ENCODE data around the gene ADAMTS8.
A peak's percentile ranks its signal among the peaks of the same experiment; 100 is the strongest.
"Not testable (repeated sequence)": the region's sequence is repeated elsewhere in the genome, so short reads cannot be mapped to it uniquely, and the experiment has no call there.

Gene ADAMTS8

DNA sequence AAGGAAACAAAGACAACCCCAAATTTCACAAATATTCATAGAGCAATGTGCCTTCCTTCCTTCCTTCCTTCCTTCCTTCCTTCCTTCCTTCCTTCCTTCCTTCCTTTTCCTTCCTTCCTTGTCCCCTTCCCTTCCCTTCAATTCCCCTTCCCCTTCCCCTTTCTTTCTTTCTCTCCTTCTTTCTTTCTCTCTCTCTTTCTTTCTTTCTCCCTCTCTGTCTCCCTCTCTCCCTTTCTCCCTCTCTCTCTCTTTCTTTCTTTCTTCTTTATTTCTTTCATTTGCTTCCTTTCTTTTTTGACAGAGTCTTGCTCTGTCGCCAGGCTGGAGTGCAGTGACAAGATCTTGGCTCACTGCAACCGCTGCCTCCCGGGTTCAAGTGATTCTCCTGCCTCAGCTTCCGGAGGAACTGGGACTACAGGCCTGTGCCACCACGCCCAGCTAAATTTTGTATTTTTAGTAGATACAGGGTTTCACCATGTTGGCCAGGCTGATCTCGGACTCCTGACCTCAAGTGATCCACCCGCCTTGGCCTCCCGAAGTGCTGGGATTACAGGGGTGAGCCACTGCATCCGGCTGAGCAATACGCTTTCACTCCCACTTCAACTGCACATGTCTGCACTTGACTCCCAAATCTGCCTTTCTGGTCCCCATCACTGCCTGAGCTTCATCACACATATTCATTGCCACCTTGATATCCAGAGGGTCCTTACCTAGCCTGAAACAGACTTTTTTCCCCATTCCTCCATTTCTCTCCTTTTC, 10.2 kb upstream of the ADAMTS8 start:
- DNase-seq: not testable (repeated sequence)

DNA sequence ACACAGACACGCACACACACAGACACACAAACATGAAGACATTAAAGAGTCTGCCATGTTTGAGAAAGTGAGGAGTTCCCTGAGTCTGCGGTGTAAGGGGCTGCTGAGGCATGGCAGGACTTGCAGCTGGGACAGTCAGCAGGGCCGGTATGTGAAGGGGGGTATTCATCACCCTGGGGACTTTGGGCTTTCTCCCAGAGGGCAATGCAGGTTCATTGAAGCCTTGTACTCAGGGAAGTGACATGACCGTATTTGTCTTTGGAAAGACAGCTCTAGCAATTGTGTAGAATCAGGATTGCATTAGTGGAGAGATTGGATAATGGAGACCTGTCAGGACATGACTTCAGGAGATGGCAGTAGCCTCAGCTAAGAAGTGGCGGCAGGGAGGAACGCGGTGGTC, 9.4 kb upstream of the ADAMTS8 start:
- no peak for DNase-seq

DNA sequence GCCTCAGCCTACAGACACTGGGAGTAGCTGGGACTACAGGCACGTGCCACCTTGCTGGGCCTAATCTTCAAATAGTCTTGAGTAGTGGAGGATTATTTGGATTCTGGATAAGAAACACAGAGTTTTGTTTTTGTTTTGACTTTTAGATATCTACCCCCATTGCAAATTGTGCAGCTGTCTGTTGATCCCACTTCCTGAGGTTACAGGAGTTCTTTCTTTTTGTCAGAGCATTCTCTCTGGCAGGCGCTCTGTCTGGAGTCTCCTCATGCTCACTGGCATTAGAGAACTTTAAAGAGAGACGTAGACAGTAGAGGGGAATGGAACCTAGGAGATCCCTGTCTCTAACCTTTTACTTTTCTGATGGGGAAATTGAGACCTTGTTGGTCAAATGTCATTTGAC, 7.8 kb upstream of the ADAMTS8 start:
- no peak for DNase-seq

DNA sequence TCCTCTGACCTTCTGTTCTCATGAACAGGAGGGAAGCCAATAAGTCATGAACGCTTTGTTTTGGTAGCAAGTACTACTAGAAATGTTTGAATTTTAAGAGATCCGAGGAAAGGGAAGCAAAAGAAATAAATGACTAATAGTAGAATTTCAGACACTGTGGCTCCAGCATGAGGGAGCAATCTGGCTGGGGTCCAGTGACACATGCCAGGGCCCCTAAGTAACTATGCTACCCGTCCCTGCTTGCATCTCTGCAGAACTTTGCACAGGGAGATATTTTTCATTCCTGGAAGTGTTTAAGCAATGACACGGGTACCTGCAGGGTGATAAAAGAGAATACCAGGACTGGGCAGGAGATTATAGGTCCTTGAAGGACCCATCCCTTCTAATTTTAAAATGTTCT, 7.3 kb upstream of the ADAMTS8 start:
- DNase-seq: no peak

DNA sequence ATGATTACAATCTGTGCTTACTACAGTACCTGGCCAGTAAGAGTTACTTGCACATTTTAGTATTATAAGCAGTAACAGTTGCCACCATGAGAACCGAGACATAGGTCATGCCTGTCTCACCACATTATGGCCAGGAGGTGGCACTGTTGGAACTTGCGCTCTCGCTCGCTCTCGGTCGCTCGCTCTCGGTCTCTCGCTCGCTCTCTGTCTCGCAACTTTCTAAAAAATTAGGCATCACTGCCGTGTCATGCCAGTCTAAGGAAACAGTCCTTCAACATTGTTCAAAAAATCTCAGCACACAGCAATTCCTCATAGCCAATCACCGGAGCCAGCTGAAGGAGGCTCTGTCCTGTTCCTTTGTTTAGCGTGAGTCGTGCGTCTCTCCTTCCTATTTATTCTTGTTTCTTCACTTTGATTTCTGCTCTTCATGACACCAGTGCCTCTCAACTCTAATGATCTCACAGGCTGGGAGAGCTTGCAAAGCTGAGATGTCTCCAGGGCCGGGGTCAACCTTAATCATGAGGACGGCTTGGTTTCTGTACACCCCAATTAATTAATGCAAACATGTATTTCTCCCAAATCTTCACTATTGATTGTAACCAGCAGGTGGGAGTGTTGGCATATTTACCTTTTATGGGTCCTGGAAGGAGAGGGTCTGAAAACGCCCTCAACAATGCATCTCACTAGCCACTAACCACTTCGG, 6.3 kb upstream of the ADAMTS8 start:
- DNase-seq: peak; percentile 24 to 69 (median 43)

DNA sequence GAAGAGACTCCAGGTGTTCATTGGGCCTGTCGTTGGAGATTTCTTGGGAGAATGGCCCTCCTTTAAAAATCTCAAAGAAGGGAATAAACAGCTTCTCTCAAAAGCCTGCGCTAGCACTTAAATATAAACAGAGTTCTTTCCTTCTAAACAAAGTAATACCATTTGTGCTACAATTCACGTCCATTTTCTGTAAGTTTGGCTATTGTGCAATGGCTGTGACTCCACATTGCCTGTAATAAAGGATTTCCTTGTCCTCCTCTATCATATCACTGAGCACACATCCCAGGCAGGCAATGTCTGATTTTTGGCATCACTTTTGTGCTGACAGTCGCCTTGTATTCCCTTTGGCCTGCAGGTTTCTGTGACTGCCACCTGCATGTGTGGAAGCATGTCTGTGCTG, 4.9 kb upstream of the ADAMTS8 start:
- no peak for DNase-seq

DNA sequence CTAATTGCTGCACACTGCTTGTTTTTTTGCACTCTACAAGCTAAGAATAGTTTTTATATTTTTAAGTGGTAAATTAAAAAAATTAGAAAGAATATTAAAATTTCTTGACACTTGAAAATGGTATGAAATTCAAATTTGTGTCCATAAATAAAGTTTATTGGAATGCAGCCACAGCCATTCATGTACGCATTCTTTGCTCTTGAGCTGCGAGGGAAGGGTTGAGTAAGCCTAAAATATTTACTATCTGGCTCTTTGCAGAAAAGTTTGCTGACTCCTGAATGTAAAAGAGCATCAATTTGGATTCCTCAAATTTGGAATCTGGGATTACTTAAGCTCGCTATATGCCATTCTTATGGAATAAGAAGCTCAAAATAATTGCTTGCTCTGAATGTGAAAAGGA, 3.4 kb upstream of the ADAMTS8 start:
- no peak for DNase-seq

DNA sequence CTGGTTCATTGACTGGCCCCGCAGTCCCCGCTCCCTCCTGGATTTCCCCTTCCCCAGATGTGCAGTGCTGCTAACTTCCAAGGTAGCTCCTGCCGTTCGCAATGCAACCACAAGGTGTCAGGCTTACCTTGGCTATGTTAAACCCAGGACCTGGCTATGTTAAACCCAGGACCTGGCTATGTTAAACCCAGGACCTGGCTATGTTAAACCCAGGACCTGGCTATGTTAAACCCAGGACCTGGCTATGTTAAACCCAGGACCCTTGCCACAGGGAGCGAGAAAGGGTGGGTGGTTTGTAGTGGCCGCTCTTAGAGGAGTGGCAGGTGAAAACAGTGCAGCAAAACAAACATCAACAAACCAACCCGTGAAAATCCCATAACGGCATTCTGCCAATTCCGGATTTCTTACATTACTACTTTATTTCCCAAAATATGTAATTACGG, 2.9 kb upstream of the ADAMTS8 start:
- DNase-seq: peak; percentile 18 to 58 (median 46)

DNA sequence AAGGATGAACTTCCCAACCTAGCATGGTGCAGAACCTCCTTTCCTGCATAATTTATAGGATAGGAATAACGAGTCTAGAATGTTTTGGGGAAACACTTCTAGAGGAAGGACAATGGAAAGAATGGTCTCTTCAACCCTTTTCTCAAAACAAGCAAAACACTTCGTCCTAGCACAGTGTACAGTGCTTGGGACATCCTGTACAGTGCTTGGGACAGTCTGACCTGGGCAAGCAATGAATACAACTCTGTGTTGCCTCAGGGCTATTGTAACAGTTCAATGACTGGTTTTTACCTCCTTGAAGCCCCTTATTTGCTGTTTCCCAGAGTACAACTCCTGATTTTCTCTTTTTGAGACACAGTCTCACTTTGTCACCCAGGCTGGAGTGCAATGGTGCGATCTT, 1.6 kb upstream of the ADAMTS8 start:
- DNase-seq: no peak

DNA sequence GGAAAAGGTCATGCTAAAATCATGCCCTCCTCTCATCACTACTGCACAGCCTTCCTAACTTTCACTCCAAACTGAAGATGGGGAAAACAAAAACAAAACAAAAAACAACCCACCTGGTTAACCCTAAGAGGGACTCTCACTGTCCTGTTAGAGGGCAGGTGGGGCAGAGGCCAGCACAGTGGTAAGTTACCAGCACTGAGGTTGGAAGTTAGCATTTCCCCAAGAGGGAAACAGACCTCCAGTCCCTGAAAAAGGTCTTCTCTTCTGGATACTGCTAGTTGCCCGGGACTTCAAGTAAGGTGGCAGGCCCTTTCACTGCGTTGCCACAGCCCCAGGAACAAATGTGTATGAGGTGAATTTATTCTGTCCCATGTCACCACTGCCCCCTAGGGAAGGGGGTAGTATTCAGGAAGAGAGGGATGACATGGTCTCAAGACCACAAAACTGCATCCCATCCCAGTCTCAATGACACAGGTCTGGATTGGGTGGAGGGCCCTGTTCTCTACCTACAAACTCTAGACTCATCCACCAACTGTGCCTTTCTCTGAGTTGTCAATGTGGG, 792 bp upstream of the ADAMTS8 start:
- no peak for DNase-seq

DNA sequence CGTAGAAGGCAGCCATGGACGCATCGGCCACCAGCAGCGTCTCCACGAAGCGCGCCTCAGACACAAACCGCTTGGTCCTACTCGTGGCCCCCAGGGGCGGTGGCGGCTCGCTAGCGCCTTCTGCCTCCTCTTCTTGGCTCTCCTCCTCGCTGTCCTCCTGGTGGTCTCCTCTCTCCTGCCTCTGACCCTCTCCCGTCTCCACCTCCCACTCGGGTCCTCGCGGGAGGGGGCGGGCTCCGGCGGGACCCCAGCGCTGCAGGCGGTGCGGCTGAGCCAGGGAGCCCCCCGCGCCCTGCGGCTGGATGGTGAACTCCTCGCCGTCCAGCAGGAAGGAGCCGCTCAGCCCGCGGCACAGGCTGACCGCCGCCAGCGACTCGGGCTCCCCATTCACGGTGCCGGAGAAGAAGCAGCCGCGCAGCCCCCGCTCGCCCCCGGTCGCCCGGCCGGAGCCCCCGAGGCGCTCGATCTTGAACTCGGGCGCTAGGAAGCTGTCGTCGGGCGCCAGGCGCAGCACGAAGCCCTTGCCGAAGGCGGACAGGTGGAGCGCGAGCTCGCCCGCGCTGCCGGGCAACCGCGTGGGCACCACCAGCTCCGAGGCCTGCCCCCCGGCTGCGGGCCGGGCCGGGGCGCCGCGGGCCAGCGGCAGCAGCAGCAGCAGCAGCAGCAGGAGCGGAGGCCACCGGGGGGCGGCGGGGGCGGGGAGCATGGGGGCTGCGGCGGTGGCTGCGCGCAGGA, 661 bp downstream of the ADAMTS8 start:
- DNase-seq: no peak

DNA sequence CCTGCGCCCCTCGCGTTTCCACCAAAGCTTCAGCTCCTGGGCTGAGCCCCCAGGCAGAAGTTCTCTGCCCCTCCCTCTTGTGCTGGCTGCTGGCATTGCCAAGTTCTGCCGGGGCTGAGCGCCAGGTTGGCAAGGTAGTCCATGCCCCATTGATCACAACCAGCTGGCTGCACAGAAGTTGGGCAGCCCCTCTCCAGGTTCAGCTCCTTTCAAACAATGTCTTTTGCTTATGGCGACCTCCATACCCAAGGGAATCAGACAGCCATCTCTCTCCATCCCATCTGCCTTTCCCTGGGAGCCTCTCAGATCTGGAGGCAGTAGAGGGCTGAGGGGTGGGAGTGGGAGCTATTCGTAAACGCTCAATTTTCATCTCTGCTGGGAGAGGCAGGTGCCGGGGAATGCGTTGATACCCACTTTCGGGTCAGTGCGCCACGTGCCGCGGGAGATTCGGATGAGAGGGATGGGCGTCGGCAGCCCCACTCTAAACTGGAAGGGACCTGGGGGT, 1.5 kb downstream of the ADAMTS8 start:
- no peak for DNase-seq

DNA sequence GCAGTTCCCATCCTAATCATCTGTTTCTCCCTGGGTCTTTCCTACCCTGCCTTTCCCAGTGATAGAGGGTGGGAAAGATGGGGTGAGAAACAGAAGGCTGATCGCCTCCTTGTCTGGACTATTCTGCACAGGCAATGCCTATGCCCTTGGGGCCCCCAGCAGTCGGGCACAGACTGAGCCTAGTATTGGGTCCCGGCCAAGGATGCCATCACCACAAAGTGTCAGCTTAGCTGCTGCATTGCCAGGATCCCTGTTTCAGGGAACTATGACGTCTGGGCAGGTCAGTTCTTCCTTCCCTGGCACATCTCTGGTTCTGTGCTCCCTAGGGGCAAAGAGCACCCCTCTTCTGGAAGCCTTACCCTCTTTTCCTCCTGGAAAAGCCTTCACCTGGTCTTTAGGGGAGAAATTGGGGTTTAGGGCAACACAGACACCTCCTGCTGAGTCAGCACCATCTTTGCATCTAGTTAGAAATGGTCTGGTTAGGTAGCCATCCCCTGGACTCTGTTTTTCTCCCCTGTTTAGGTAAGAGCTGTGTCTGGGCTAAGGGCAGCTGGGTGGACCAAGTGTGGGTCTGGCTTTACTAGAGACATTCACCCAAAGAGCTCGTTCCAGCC, 2.1 kb downstream of the ADAMTS8 start:
- DNase-seq: no peak

DNA sequence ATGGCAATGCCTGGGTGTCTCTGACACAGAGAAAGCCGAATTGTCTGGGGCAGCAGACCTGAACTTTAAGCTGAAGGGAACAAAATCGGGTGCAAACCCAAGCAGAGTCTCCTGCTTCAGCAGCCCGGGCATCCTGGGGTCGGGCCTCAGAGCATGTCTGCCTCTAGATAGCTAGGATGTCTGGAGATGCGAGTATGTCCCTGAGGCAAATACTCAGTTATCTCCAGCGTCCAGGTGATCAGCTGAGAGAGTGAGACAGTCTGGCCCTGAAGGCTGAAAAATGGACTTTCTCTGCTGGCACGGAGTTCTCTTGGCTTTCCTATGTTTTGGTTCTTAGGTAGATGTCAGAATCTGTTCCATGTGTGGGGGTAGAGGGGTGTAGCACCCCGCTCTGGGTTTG, 3.3 kb downstream of the ADAMTS8 start:
- DNase-seq: no peak

DNA sequence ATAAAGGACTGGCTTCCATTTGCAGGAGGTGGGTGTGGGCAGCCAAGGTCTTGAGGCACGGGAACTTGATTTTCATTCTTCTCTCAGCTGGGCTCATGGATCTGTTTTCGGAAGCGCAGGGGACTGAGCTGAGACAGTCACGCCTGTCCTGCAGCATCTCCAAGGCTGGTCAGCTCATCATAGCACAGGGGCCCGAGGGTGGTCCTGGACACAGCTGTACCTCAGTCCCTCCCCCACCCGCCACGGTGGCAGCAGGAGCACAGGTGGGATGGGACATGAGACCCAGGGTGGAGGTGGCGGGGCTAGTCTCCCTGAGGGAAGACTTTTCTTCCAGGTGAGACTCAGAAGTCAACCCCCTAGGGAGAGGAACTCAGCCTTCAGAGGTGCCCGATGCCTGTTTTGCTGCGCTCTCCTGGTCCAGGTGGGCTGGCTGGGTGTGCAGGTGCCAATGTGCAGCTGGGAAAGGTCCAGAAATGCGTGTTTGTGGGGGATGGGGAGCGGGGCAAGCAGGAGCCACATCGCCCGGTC, 3.7 kb downstream of the ADAMTS8 start:
- DNase-seq: no peak

DNA sequence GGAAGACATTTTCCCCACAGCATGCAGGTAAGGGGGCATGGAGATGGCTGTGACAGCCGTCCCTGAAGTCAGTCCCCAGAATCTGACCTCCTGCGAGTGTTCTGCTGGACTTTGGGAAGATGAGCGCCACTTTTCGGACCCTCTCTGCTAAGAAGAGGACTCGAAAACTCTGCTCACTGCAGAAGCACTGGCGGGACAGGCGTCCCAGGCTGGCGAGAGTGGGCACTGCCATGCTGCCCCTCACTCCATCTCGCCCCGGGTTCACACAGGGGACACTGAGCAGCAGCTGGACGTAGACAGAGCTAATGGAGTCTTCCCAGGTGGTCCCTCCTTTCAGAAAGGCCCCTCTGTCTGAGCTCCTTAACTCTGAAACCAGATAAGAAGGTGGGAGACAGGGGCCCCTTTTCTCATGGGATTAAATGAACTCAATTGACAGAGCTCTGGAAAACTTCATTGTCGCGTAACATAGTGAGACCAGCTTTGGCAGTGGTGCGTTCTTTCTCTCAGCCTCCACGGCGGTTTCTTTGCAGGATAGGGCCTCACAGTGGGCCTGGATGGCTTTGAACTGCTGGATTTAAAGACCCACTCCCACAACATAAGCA, 4.8 kb downstream of the ADAMTS8 start:
- DNase-seq: no peak

DNA sequence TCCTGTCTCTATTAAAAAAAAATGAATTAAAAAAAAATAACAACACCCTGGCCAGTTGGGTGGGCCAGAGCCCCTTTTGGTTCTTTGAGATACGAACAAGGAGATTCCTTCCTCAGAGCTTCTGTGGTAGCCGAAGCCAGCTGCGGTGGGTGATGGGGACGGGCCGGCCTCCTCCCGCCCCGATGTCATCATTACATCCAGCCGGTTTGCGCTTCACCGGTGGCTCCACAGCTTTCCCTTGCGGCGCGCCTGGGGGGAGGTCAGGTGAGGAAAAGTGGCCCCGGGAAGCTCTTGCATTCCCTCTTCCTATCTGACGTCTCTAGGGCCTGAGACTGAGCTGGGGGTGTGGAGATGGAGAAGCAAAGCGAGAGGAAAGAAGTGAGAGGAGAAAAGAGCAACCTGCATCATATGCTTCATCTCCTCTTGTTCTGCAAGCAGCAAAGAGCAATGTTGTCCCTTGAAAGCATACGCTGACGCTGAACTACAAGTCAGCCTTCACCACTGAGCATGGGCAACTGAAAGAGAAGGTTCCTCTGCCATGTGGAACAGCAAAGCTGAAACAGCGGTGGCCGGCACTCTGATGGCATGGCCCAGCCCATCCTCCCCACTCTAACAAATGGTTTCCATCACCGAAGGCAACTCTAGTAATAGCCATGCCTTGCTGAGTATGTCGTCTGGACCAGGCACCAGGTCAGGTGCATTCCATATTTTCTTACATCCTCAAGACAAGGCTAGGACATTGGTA, 6.0 kb downstream of the ADAMTS8 start:
- no peak for DNase-seq

DNA sequence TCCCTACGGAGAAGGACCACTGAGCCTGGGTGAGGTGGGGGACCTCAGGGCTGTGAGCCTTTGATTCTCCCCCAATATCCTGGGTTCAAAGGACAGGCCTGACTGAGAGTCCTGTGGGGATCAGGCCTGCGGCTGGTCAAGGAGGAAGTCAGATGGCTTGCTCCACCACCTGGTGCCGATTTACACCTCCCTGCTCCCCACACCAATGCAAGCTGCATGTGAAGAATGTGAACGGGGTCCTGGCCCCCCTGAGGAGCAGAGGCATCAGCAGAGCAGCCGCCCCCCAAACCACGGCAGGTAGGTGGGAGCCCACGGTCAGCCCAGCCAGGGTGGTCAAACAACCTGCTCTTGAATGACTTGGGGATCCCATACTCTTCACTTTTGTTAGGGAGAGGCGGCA, 6.7 kb downstream of the ADAMTS8 start:
- no peak for DNase-seq

DNA sequence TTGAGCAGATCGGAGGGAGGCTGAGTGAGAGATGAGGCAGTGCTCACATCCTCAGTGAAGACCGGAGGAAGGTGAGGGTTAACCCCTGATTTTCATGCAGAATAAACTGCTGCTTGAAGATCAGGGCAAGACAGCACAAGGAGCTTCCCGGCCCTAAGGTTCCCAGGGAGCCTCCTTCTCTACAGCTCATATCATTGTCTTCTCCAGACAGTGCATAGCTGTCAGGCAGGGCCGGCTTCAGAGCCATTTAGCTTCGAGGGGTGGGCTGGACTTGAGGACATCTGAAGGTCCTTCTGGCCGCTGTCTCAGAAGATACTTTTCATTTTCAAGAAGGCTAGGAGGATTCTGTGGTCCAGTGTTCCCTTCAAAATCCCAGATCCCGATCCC, 7.2 kb downstream of the ADAMTS8 start:
- DNase-seq: no peak

DNA sequence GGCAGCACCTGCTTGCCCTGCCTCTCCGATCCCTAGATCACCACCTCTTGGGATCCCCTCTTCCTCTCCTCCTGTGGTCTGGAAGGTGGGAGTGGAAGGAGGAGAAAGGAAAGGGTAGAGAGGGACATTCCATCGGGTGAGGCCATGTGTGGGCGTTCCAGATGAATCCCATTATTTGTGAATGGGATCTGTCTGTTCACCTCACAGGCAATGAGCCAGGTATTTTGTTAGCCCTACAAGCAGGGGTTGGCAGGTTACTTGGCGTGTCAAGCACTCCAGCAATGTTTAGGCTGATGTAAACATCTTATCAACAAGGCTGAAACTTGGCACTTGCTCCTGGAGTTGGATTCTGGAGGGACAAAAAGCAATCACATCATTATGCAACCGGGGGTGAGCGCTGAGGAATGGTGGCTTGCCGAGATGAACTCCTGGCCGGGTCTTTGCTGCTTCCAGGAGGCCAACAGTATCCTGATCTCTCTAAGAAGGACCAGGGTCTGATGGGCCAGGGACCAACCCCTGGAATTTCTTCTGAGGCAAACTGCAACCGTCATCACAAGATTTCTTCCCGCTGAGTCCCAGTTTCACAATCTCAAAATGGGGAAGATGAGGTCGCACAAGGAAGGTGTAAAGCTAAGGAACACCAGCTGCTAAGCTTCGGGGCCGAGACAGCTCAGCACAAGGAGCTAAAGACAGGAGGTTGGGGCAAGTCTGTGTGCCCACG, 7.8 kb downstream of the ADAMTS8 start:
- no peak for DNase-seq

DNA sequence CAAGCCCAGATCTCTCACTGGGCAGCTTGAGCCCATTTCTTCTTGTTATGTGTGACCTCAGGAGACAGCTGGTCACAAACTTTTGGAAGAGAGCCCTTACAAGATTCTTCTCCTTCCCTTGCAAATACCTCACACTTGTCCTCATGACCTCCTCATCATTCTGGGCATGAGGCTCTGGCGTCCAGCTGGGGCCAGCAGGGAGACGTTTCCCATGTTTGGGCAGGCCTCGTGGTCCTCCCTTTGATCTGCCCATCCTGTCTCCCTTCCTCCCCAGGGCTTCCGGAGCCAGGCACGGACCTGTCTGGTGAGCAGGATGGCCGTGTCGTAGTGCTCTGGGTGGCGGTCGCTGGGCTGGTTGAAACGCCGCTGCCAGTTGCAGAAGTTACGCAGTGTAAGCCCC, 9.7 kb downstream of the ADAMTS8 start:
- no peak for DNase-seq
